IPS-18a (cell line): ENCODE measurements around the gene ARHGAP24.

Source experiments
- H3K27ac ChIP-seq: one replicate; pipeline ENCODE4 v1.5.1; 2013; ENCODE audit warnings: low read length
- H3K27me3 ChIP-seq: one replicate; pipeline ENCODE4 v1.6.1; 2013; ENCODE audit warnings: mild to moderate bottlenecking, low read length; ENCODE audit not compliant: control insufficient read depth, insufficient read depth
- H3K36me3 ChIP-seq: one replicate; pipeline ENCODE4 v1.6.1; 2013; ENCODE audit warnings: low read depth, low read length; ENCODE audit not compliant: control insufficient read depth
- H3K4me1 ChIP-seq: one replicate; pipeline ENCODE4 v1.6.1; 2013; ENCODE audit warnings: low read depth, low read length; ENCODE audit not compliant: control insufficient read depth
- H3K4me3 ChIP-seq: one replicate; pipeline ENCODE4 v1.5.1; 2013; ENCODE audit warnings: low read length
- H3K9ac ChIP-seq: one replicate; pipeline ENCODE4 v1.6.1; 2013; ENCODE audit warnings: mild to moderate bottlenecking, low read length, moderate library complexity
- H3K9me3 ChIP-seq: one replicate; pipeline ENCODE4 v1.6.1; 2013; ENCODE audit warnings: low read depth, low read length; ENCODE audit not compliant: control insufficient read depth

The ARHGAP24 gene

GRCh38 chr4:85777908-85778631 lies 303.1 kb downstream of the ARHGAP24 start:
- Histone ChIP-seq H3K9ac (no peak overlapping the region), H3K4me1 (peaks cover 25% of the 10 kb centered on the region), H3K36me3 (no peaks in the 10 kb centered on the region), H3K27ac (no peak overlapping the region), H3K4me3 (no peak overlapping the region), H3K27me3 (no peaks in the 10 kb centered on the region), H3K9me3 (no peaks in the 10 kb centered on the region)

DNA sequence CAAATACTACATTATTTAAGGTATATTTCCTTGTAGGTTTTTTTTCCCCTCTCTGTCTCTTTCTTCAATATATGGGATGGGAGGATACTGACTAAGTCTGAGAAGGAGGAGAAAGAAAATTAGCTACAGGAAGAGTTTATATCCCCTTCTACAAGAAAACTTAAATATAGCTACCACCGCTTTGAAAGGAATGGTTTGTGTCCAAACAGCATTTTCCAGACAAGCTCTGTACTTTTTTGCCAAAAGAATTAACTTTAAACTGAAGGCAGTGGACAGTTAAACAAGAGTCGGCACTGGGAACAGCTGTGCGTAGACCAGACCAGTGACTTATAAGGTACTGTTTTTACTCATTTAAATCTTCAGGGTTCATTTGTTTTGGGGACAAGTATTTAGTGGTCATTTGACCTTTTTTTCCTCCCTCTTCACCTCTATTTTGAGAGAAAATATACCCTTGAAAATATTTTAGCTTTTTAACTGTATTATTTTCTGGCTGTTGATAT lies 303.7 kb downstream of the ARHGAP24 start:
- Histone ChIP-seq H3K9ac (no peak overlapping the region), H3K4me3 (no peak overlapping the region), H3K27me3 (no peaks in the 10 kb centered on the region), H3K4me1 (peaks cover 18% of the 10 kb centered on the region), H3K27ac (no peak overlapping the region), H3K9me3 (no peaks in the 10 kb centered on the region), H3K36me3 (no peaks in the 10 kb centered on the region)

DNA sequence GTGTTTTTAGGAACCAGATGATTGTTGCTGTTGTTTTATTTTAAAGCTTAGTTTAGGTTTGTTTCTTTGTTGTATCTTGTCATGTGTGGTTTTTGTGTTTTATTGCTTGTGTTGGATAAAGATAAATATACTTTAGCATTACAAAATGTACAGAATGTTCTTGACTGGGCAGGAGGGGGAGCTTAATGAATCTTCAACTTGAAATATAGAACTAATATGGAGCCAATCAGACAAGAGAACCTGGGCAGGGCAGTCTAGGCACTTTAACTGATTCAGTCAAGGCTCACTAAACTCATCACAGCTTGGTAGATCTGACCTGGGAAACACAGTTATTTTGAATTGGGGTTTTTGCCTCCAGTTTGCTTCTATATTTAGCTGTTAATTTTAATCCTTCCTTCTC lies 304.2 kb downstream of the ARHGAP24 start:
- no peak overlapping the region for H3K4me3 ChIP-seq
- H3K9ac ChIP-seq, result no peak overlapping the region
- H3K27ac ChIP-seq, result no peak overlapping the region
- H3K9me3 ChIP-seq, result no peaks in the 10 kb centered on the region
- no peaks in the 10 kb centered on the region for H3K36me3 ChIP-seq
- H3K27me3 ChIP-seq, result no peaks in the 10 kb centered on the region
- H3K4me1 ChIP-seq, result peaks cover 14% of the 10 kb centered on the region

- Histone ChIP-seq H3K4me1 (peaks cover 6% of the 10 kb centered on the region), H3K9ac (no peak overlapping the region), H3K9me3 (no peaks in the 10 kb centered on the region), H3K27ac (no peak overlapping the region), H3K27me3 (no peaks in the 10 kb centered on the region), H3K4me3 (no peak overlapping the region), H3K36me3 (no peaks in the 10 kb centered on the region)
Measured at GRCh38 chr4:85780664-85781063, 305.7 kb downstream of the ARHGAP24 start.

DNA sequence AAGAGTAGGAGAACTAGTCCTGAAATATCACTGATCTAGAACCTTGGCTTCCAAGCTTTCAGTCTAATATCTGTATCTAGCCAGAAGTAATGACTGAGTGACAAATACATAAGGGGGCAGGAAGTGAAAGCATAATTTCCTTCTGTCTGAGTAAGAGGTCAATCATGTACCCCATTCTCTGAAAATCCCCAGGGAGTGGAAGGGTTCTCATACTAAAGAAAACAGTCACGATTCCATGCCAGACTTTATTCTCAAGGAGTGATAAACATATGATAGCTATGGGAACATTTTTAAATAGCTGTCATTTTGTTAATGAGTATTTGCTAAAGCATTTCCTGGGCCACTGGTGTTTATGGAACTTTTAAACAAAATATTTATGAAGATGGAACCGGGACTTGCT lies 308.5 kb downstream of the ARHGAP24 start:
- Histone ChIP-seq H3K9ac (no peak overlapping the region), H3K27ac (no peak overlapping the region), H3K4me1 (peaks cover 3% of the 10 kb centered on the region), H3K36me3 (no peaks in the 10 kb centered on the region), H3K27me3 (no peaks in the 10 kb centered on the region), H3K4me3 (no peak overlapping the region), H3K9me3 (no peaks in the 10 kb centered on the region)

GRCh38 chr4:85783900-85784299 lies 308.9 kb downstream of the ARHGAP24 start:
- H3K9ac ChIP-seq, result no peak overlapping the region
- no peaks in the 10 kb centered on the region for H3K27me3 ChIP-seq
- H3K9me3 ChIP-seq, result no peaks in the 10 kb centered on the region
- H3K4me1 ChIP-seq, result no peaks in the 10 kb centered on the region
- H3K36me3 ChIP-seq, result no peaks in the 10 kb centered on the region
- no peak overlapping the region for H3K27ac ChIP-seq
- no peak overlapping the region for H3K4me3 ChIP-seq

- no peak overlapping the region for H3K27ac ChIP-seq
- H3K4me3 ChIP-seq, result no peak overlapping the region
- H3K27me3 ChIP-seq, result no peaks in the 10 kb centered on the region
- H3K36me3 ChIP-seq, result no peaks in the 10 kb centered on the region
- no peaks in the 10 kb centered on the region for H3K4me1 ChIP-seq
- H3K9ac ChIP-seq, result no peak overlapping the region
- H3K9me3 ChIP-seq, result no peaks in the 10 kb centered on the region
Measured at GRCh38 chr4:85784348-85784747, 309.4 kb downstream of the ARHGAP24 start.

GRCh38 chr4:85784947-85785346 lies 310.0 kb downstream of the ARHGAP24 start:
- Histone ChIP-seq H3K9me3 (no peaks in the 10 kb centered on the region), H3K4me1 (no peaks in the 10 kb centered on the region), H3K27me3 (no peaks in the 10 kb centered on the region), H3K27ac (no peak overlapping the region), H3K36me3 (no peaks in the 10 kb centered on the region), H3K4me3 (no peak overlapping the region), H3K9ac (no peak overlapping the region)

GRCh38 chr4:85787133-85787532 lies 312.2 kb downstream of the ARHGAP24 start:
- H3K4me1 ChIP-seq, result no peaks in the 10 kb centered on the region

DNA sequence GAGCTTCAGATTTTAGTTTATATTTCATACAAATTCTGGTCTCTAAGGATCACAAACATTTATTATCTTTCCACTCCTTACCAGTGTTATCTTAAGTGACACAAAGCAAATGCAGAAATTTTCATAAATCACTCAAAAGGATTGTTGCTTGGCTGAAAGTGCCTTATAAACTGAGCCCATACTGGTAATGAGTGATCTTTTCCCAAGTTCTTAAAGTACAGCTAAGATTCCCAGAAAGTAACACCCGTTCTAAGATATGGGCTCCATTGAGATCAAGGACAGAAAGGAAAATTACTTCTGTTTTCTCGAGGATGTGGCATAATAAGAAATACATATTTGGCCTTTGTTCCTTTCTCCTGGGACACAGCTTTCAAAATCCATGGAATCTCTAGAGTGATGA lies 313.7 kb downstream of the ARHGAP24 start:
- no peaks in the 10 kb centered on the region for H3K4me1 ChIP-seq
- no peaks in the 10 kb centered on the region for H3K9me3 ChIP-seq
- no peak overlapping the region for H3K27ac ChIP-seq
- no peaks in the 10 kb centered on the region for H3K27me3 ChIP-seq
- no peak overlapping the region for H3K4me3 ChIP-seq
- no peaks in the 10 kb centered on the region for H3K36me3 ChIP-seq
- H3K9ac ChIP-seq, result no peak overlapping the region

More at GRCh38 chr4:85787133-85787532, 312.2 kb downstream of the ARHGAP24 start:
- no peak overlapping the region for H3K27ac ChIP-seq
- no peaks in the 10 kb centered on the region for H3K36me3 ChIP-seq
- no peak overlapping the region for H3K9ac ChIP-seq
- no peak overlapping the region for H3K4me3 ChIP-seq
- no peaks in the 10 kb centered on the region for H3K27me3 ChIP-seq
- no peaks in the 10 kb centered on the region for H3K9me3 ChIP-seq

- Histone ChIP-seq H3K27me3 (no peaks in the 10 kb centered on the region), H3K4me3 (no peak overlapping the region), H3K27ac (no peak overlapping the region), H3K9ac (no peak overlapping the region), H3K36me3 (no peaks in the 10 kb centered on the region), H3K4me1 (no peaks in the 10 kb centered on the region), H3K9me3 (no peaks in the 10 kb centered on the region)
Measured at GRCh38 chr4:85789241-85789640, 314.3 kb downstream of the ARHGAP24 start.

DNA sequence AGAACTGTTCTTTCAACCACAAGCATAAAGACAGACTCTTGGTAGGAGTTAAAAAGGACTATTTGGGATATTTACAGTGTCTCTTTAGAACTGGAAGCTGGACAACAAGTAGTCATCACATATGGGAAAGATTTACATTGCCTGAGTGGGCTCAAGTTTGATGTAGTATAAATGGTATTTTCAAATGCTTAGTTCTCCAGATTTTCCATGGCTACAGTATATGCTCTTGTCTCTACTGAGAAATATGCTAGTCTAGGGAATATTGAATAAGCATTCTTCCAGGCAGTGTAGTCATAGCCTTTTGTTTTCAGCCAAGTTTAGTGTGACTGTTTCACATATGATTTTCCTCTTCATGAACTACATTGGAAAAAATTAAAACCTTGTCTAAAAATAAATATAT lies 315.6 kb downstream of the ARHGAP24 start:
- Histone ChIP-seq H3K4me3 (no peak overlapping the region), H3K4me1 (no peaks in the 10 kb centered on the region), H3K36me3 (no peaks in the 10 kb centered on the region), H3K9ac (no peak overlapping the region), H3K9me3 (no peaks in the 10 kb centered on the region), H3K27ac (no peak overlapping the region), H3K27me3 (no peaks in the 10 kb centered on the region)
